Neural cell (in vitro differentiated cells): ENCODE data around the gene XIRP2.

Experiments used
- CTCF ChIP-seq: fragments of 450-650 bp; IDR thresholded peaks from 2 replicates; pipeline ENCODE4 v1.5.1; 2014; ENCODE audit warnings: antibody characterized with exemption, mild to moderate bottlenecking, moderate library complexity; ENCODE audit not compliant: poor library complexity, severe bottlenecking
- EP300 ChIP-seq: fragments of 450-650 bp; conservative IDR thresholded peaks from 2 replicates; pipeline ENCODE4 v1.6.1; 2014; ENCODE audit warnings: antibody characterized with exemption, mild to moderate bottlenecking, moderate library complexity; ENCODE audit not compliant: poor library complexity, severe bottlenecking
- EZH2 ChIP-seq: fragments of 200-600, 300-800 bp; shearing (Covaris generic), sonication (generic); IDR thresholded peaks from 2 replicates; pipeline ENCODE4 v1.6.1; 2014; ENCODE audit warnings: antibody characterized with exemption, low read length, borderline replicate concordance, mild to moderate bottlenecking; ENCODE audit not compliant: insufficient read depth, poor library complexity, severe bottlenecking
- POLR2AphosphoS5 ChIP-seq: IDR thresholded peaks from 2 replicates; pipeline ENCODE4 v1.6.1; 2012
- REST ChIP-seq: IDR thresholded peaks from 2 replicates; pipeline ENCODE4 v1.6.1; 2012; ENCODE audit warnings: borderline replicate concordance

GRCh38 chr2:167135706-167136105, 247.4 kb downstream of the XIRP2 start:
- TF ChIP-seq REST: no peak
- no peak for TF ChIP-seq CTCF
- no peak for TF ChIP-seq POLR2AphosphoS5
- TF ChIP-seq EZH2: no peak
- no peak for TF ChIP-seq EP300
